ENCODE data around the gene NAV2. TPM values are rescaled to one million over a fixed set of nuclear protein-coding genes. Genes with fewer than 3 reads are reported as not detected.

Gene NAV2
- total RNA-seq, 1 donor from 2014 or later, result 11.1 TPM

DNA sequence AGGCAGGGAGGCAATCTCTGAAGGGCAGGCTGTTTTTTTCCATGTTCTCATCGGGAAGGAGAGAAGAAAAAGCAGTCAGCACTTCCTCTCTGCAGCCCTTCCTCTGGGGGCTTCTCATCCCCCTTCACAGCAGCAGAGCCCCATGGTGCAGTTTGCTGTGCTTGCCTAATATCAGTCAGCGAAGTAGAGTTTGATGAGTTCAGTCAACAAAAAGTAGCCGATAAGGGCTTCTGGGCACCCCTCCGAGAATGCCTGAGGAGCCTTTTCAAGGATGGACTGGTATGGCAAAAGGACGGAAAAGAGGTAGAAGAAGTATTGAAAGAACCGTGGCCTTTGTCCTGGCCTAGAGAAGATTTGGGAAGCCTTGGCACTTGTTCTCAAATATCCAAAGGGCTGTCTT is 55.6 kb downstream of the NAV2 start:
- no peaks in the 10 kb centered on the region for H3K36me3 ChIP-seq (ENCODE audit: control insufficient read depth, insufficient read depth, low read length)
- peaks cover 1% of the 10 kb centered on the region for H3K27me3 ChIP-seq (ENCODE audit: control insufficient read depth, insufficient read depth, low read length)
- no peak for FAIRE-seq
- H3K4me3 ChIP-seq (ENCODE audit: low read depth, low read length), result no peak overlapping the region
- no peak for DNase-seq (ENCODE audit: low read depth)
- TF ChIP-seq CTCF (IDR thresholded peaks at IDR 0.05; ENCODE audit: insufficient read depth, low read length, severe bottlenecking), result no peak

DNA sequence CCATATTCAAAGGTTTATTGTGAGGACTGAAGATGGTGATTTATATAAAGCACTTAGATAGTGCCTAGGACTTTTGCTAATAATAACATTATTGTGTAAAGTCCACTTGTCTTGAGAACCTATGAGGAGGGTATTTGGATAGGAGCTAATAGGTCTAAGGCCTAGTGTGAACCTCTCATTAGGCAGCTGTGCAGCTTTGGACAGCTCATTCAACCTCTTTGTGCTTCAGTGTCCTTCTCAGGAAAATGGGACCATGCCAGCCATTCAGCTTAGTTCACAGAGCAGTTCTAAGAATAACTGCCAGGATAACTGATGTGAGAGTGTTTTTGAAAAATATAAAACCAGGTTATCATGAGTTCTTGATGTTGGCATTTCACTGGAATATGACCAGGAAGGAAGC is 56.2 kb downstream of the NAV2 start:
- no peak for TF ChIP-seq CTCF (IDR thresholded peaks at IDR 0.05; ENCODE audit: insufficient read depth, low read length, severe bottlenecking)
- H3K36me3 ChIP-seq (ENCODE audit: control insufficient read depth, insufficient read depth, low read length), result no peaks in the 10 kb centered on the region
- no peak for FAIRE-seq

GRCh38 chr11:19769820-19770219 is 57.2 kb downstream of the NAV2 start:
- Histone ChIP-seq H3K36me3 (ENCODE audit: control insufficient read depth, insufficient read depth, low read length) (no peaks in the 10 kb centered on the region), H3K27me3 (ENCODE audit: control insufficient read depth, insufficient read depth, low read length) (peaks cover 3% of the 10 kb centered on the region), H3K4me3 (ENCODE audit: low read depth, low read length) (no peak overlapping the region)
- no peak for TF ChIP-seq CTCF (IDR thresholded peaks at IDR 0.05; ENCODE audit: insufficient read depth, low read length, severe bottlenecking)
- FAIRE-seq (no peak), DNase-seq (ENCODE audit: low read depth) (no peak)

More for the DNA sequence above, 56.2 kb downstream of the NAV2 start:
- Histone ChIP-seq H3K4me3 (ENCODE audit: low read depth, low read length) (no peak overlapping the region), H3K27me3 (ENCODE audit: control insufficient read depth, insufficient read depth, low read length) (peaks cover 3% of the 10 kb centered on the region)
- DNase-seq (ENCODE audit: low read depth), result no peak

DNA sequence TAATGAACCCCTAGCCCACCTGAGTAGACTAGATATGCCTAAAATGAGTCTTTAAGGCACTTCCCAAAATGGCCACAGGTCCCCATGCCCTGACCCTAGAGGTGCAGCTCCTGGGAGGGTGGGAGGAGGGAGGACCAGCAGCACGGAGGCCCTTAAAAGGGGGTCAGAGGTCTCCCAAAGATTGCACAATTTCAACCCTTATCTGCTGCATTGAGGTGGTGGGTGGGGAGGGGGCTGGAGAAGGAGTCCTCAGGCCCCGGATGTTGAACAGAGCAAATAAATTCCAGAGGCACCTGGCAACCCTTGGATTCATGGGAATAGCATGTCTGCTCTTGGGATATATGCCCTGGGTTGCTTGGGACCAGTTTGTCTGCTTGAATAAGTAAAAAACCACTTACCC is 57.6 kb downstream of the NAV2 start:
- no peak for DNase-seq (ENCODE audit: low read depth)
- Histone ChIP-seq H3K36me3 (ENCODE audit: control insufficient read depth, insufficient read depth, low read length) (no peaks in the 10 kb centered on the region), H3K4me3 (ENCODE audit: low read depth, low read length) (no peak overlapping the region), H3K27me3 (ENCODE audit: control insufficient read depth, insufficient read depth, low read length) (peaks cover 3% of the 10 kb centered on the region)
- FAIRE-seq, result no peak
- no peak for TF ChIP-seq CTCF (IDR thresholded peaks at IDR 0.05; ENCODE audit: insufficient read depth, low read length, severe bottlenecking)

- DNase-seq (ENCODE audit: low read depth) (no peak), FAIRE-seq (no peak)
- H3K4me3 ChIP-seq (ENCODE audit: low read depth, low read length), result no peak overlapping the region
- H3K36me3 ChIP-seq (ENCODE audit: control insufficient read depth, insufficient read depth, low read length), result no peaks in the 10 kb centered on the region
- H3K27me3 ChIP-seq (ENCODE audit: control insufficient read depth, insufficient read depth, low read length), result peaks cover 6% of the 10 kb centered on the region
- TF ChIP-seq CTCF (IDR thresholded peaks at IDR 0.05; ENCODE audit: insufficient read depth, low read length, severe bottlenecking), result no peak
These were observed 58.8 kb downstream of the NAV2 start for GRCh38 chr11:19771463-19771862.

DNA sequence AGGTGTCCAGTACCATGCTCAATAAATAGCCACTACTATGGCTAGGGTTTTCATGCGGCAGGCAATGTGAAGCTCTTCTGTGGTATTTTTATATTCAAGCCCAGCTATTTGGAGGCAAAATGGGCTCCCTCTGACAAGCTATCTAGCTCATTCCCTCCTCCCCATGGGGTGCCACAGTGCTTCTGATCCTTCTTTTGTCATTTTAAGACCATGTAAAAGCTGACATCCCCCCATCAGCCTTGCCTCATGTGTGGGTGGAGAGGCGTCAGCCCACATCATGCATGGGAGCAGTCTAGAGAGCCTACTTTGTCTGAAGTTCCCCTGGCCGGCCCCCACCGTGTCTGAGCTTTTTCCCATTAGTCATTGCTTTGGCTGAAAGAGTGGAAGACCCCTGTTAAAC is 59.8 kb downstream of the NAV2 start:
- H3K4me3 ChIP-seq (ENCODE audit: low read depth, low read length), result no peak overlapping the region
- DNase-seq (ENCODE audit: low read depth), result no peak
- H3K36me3 ChIP-seq (ENCODE audit: control insufficient read depth, insufficient read depth, low read length), result no peaks in the 10 kb centered on the region
- no peak for FAIRE-seq
- TF ChIP-seq CTCF (IDR thresholded peaks at IDR 0.05; ENCODE audit: insufficient read depth, low read length, severe bottlenecking), result no peak
- peaks cover 6% of the 10 kb centered on the region for H3K27me3 ChIP-seq (ENCODE audit: control insufficient read depth, insufficient read depth, low read length)

Data from bronchial epithelial cell (primary cell).